ENCODE results near the gene RPUSD3.
"Not testable (repeated sequence)": the region's sequence is repeated elsewhere in the genome, so short reads cannot be mapped to it uniquely, and the experiment has no call there.

DNA sequence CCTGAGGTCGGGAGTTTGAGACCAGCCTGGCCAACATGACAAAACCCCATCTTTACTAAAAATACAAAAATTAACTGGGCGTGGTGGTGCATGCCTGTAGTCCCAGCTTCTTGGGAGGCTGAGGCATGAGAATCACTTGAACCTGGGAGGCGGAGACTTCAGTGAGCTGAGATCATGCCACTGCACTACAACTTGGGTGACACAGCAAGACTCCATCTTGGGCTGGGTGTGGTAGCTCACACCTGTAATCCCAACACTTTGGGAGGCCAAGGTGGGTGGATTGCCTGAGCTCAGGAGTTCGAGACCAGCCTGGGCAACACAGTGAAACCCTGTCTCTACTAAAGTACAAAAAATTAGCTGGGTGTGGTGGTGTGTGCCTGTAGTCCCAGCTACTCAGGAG, 32.4 kb upstream of the RPUSD3 start:
- TF ChIP-seq POLR2A (IDR thresholded peaks at IDR 0.05): not testable (repeated sequence)
- TF ChIP-seq, protein P1, sequence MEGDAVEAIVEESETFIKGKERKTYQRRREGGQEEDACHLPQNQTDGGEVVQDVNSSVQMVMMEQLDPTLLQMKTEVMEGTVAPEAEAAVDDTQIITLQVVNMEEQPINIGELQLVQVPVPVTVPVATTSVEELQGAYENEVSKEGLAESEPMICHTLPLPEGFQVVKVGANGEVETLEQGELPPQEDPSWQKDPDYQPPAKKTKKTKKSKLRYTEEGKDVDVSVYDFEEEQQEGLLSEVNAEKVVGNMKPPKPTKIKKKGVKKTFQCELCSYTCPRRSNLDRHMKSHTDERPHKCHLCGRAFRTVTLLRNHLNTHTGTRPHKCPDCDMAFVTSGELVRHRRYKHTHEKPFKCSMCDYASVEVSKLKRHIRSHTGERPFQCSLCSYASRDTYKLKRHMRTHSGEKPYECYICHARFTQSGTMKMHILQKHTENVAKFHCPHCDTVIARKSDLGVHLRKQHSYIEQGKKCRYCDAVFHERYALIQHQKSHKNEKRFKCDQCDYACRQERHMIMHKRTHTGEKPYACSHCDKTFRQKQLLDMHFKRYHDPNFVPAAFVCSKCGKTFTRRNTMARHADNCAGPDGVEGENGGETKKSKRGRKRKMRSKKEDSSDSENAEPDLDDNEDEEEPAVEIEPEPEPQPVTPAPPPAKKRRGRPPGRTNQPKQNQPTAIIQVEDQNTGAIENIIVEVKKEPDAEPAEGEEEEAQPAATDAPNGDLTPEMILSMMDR (IDR thresholded peaks at IDR 0.05): not testable (repeated sequence)
